HG03442 (cell line): Measurements from ENCODE around the gene TIGD2.
"Not testable (repeated sequence)": the region's sequence is repeated elsewhere in the genome, so short reads cannot be mapped to it uniquely, and the experiment has no call there.

Source experiments
- ATAC-seq: cut with Tn5 transposase; IDR thresholded peaks from one replicate; pipeline ENCODE4 v1.9.1; 2021; ENCODE audit warnings: mild to moderate bottlenecking, moderate library complexity; ENCODE audit not compliant: unreplicated experiment

Gene TIGD2

GRCh38 chr4:89119166-89119565 lies 7.8 kb downstream of the TIGD2 start:
- no peak for ATAC-seq

- no peak for ATAC-seq
Measured at GRCh38 chr4:89119836-89120235, 8.5 kb downstream of the TIGD2 start.

- ATAC-seq, result no peak
Measured at GRCh38 chr4:89121387-89122068, 10.2 kb downstream of the TIGD2 start.

DNA sequence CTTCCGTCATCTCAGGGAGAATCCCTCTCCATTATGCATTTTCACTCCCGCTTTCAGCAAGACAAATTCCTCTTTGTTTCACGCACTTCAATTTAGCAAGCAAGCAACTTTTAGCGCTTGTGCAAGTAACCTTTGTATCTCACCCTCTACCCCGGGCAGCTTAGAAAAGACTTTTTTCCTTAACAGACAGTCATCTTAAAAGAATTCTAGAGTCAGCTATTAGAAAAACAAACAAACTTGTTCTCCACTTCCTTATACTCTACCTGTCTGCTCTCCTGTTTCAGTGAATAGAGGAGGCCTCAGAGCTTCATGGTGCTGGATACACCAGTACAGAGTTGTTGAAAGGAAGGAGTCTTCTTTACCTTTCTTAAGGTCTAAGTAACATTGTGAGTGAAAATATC lies 12.1 kb downstream of the TIGD2 start:
- no peak for ATAC-seq

DNA sequence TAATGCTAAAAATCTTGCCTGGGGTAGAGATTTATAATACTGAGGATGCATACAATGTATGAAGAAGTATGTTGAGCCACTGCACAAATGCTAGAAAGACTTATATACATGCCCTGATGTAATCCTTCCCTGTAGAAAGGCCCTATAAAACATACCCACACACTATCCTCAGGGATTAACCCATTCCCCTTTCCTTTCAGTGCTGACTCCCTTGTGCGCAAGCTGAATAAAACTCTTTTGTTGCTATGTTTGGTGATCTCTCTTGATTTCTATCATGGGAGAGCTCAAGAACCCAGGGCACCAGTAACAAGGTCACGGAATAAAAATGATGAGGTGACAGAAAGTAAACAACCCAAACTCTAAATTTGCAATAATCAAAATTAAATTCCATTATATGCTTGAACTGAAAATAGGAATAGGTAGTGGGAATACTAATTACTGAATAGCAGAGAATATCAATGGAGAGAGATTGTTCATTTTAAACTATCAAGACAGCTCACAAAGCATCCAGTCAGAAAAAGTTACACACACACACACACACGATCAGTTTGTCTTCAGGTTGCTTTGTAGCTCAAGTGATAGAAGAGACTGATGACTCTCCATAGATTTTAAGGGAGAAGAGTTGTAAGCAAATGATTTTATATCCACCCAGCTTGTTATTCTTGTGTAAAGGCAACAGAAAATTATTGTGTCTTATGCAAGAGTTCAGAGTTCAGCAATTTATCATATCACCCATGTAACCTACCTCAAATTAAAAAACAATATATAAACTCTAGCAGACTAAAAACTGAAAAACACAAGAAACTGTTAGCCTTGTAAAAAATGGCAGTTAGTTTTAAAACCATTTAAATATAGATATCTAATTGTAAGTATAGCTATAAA lies 14.8 kb downstream of the TIGD2 start:
- no peak for ATAC-seq

- ATAC-seq, result no peak
Measured at GRCh38 chr4:89129080-89129640, 17.8 kb downstream of the TIGD2 start.

- ATAC-seq, result no peak
Measured at GRCh38 chr4:89134775-89135319, 23.5 kb downstream of the TIGD2 start.

DNA sequence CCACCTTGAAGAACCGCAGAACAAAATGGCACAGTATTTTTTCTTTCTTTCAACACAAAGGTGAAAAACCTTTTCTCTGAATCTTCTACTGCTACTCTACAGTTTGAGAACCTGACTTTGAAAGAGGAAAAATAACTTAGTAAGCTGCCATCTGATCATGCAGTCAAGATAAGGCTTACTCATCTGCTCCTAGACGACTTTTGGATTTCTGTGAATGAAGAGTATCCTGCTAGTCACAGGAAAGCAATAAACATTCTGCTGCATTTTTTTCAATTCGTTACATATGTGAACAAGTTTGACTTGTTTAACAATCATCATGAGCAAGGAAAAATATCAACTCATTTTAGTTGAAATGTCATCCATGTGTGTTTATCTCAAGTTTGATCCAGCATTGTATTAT lies 25.2 kb downstream of the TIGD2 start:
- no peak for ATAC-seq

- no peak for ATAC-seq
Measured at GRCh38 chr4:89137231-89137630, 25.9 kb downstream of the TIGD2 start.

DNA sequence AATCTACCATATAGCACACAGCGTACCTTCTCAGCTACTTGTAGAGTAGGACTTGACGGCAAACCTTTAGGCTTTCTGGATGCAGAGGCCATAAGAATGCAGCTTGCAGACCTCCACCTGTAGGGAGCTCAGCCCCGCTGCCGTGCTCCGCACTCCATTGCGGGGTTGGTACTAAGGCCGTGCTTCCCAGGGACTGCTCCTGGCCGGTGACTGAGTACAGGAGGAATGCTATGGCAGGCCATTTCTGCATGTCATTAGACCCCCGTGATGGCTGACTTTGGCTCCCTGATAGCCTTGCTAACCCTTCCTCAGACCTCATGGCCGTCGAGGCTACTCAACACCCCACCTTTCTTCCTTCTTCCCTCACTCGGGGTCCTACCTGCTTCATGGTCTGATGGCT lies 26.4 kb downstream of the TIGD2 start:
- no peak for ATAC-seq

- ATAC-seq, result no peak
Measured at GRCh38 chr4:89140168-89140759, 28.9 kb downstream of the TIGD2 start.

GRCh38 chr4:89142691-89143669 lies 31.6 kb downstream of the TIGD2 start:
- peak; percentile 89 for ATAC-seq

GRCh38 chr4:89144652-89145051 lies 33.3 kb downstream of the TIGD2 start:
- ATAC-seq, result not testable (repeated sequence)

- ATAC-seq, result no peak
Measured at GRCh38 chr4:89146196-89146595, 34.9 kb downstream of the TIGD2 start.

DNA sequence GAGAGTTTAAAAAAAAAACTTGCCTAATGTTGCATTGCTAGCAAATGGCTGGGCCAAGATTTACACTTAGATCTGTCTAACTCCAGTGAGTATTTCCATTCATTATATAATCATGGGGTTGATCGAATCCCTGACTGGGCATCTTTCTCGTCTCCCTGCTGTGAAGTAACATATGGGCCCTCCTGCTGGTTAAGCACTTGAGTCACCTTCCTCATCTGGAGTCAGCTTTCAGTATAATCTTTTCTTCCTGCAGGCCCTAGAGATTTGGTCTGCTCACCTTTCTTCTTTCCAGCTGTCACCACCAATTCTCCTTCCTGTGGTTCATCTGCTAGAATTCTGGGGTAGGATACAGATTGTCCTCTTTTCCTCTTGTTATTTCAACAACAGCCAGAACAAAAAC lies 41.6 kb downstream of the TIGD2 start:
- no peak for ATAC-seq

DNA sequence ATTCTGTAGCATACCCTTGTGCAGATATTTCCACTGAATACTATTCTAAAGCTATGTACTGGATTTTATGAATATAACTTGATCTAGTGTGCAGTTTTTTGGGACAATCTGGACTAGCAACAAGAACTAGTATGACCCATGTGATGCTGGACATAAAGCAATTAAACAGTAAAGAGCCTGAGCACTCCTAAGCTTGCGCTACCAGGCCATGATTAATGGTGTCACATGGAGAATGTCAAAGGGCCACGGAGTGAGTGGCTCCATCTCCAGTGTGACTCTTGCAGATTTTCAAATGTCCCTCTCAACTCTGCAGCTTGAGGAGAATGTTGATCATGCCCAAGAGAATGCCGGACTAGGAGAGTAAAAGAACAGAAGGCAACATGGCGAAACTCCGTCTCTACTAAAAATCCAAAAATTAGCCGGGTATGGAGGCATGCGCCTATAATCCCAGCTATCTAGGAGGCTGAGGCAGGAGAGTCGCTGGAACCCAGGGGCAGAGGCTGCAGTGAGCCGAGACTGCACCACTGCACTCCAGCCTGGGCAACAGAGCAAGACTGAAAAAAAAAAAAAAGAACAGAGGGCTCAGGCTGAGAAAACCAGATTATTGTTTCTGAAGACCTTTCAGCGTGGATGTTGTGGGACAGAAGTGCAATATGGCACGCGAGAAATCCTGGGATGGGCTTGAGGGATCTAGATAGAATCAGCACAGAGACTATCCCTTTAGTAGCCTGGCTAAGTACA lies 45.0 kb downstream of the TIGD2 start:
- ATAC-seq, result no peak

- ATAC-seq, result no peak
Measured at GRCh38 chr4:89157488-89158024, 46.2 kb downstream of the TIGD2 start.

DNA sequence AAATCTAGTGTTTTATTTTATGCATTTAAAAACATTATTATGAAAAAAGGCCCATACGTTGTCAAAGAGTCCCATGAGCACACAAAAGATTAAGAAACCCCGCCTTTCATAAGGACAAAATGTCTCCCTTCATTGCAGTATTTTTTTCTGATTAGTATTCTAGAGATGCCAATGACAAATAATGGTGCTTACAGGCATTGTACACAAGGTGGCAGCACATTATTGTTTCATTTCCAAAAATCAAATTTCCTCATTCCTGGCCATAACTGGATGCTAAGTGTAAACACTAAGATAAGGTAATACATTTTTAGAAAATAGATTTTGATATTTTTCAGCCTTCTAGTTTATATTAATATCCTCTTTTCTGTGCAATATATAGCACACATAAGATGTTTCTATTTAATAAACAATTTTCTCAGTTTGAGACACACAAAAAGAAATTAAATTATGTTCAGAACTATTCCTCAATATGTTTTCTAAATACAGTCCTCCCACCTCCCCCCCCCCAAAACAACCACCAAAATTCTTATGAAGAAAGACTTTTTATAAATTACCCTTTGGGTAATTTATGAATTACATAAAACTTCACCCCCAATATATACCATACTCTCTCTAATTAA lies 47.7 kb downstream of the TIGD2 start:
- ATAC-seq, result peak; percentile 58

GRCh38 chr4:89160806-89161205 lies 49.5 kb downstream of the TIGD2 start:
- ATAC-seq, result no peak
